Neural cell (in vitro differentiated cells): Measurements from ENCODE around the gene SYT6.

ENCODE experiments used
- CTCF ChIP-seq: fragments of 450-650 bp; IDR thresholded peaks from 2 replicates; pipeline ENCODE4 v1.5.1; 2014; ENCODE audit warnings: antibody characterized with exemption, mild to moderate bottlenecking, moderate library complexity; ENCODE audit not compliant: poor library complexity, severe bottlenecking
- MXI1 ChIP-seq: fragments of 450-650 bp; conservative IDR thresholded peaks from 2 replicates; pipeline ENCODE4 v1.6.1; 2014; ENCODE audit warnings: antibody characterized with exemption, mild to moderate bottlenecking; ENCODE audit not compliant: poor library complexity, severe bottlenecking
- POLR2AphosphoS5 ChIP-seq: IDR thresholded peaks from 2 replicates; pipeline ENCODE4 v1.6.1; 2012
- RAD21 ChIP-seq: fragments of 450-650 bp; conservative IDR thresholded peaks from 2 replicates; pipeline ENCODE4 v1.6.1; 2014; ENCODE audit warnings: antibody characterized with exemption, mild to moderate bottlenecking, moderate library complexity
- REST ChIP-seq: IDR thresholded peaks from 2 replicates; pipeline ENCODE4 v1.6.1; 2012; ENCODE audit warnings: borderline replicate concordance
- TAF1 ChIP-seq: IDR thresholded peaks from 2 replicates; pipeline ENCODE4 v1.6.1; 2012; ENCODE audit warnings: low read depth

- TF ChIP-seq CTCF (no peak), POLR2AphosphoS5 (no peak), MXI1 (no peak), REST (no peak), TAF1 (no peak), RAD21 (no peak)
Measured at GRCh38 chr1:114072246-114072645, 81.4 kb downstream of the SYT6 start.
